GM15510 (cell line): ENCODE data around the gene C5.

Experiments
- POLR2A ChIP-seq: IDR thresholded peaks from 3 replicates; pipeline ENCODE4 v1.6.1; 2011; ENCODE audit warnings: borderline replicate concordance; ENCODE audit not compliant: insufficient read length; ENCODE audit errors: extremely low read depth

The C5 gene

DNA sequence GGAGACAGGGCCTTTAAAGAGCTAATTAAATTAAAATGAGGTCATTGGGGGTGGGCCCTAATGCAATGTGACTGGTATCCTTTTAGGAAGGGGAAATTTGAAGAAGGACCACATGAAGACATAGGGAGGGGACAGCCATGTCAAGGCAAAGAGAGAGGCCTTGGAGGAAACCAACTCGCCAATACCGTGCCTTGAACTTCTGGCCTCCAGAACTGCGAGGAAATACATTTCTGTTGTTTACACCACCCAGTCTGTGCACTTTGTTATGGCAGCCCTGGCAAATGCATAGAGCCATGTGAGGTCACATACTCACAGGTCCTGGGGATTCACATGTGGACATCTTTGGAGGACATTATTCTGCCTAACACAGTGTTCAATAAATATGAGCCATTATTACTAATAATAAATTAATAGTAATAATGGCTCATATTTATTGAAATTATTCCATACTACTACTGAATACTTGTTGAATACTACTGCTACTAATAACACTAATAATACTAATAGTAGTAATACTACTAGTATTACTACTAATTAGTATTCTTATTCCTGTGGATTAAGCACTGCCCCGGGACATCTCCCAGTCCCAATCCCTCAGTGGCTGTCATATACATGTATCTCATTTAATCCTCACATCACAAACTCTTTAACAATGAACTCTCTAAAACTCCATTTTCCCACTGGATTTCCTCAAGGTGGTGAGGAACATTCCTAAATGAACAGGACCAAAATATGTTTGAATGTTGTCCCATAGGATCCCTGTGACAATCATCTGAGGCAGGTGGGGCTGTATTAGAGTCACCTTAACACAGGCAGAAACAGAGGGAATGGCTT lies 131.9 kb downstream of the C5 start:
- no peak for TF ChIP-seq POLR2A

DNA sequence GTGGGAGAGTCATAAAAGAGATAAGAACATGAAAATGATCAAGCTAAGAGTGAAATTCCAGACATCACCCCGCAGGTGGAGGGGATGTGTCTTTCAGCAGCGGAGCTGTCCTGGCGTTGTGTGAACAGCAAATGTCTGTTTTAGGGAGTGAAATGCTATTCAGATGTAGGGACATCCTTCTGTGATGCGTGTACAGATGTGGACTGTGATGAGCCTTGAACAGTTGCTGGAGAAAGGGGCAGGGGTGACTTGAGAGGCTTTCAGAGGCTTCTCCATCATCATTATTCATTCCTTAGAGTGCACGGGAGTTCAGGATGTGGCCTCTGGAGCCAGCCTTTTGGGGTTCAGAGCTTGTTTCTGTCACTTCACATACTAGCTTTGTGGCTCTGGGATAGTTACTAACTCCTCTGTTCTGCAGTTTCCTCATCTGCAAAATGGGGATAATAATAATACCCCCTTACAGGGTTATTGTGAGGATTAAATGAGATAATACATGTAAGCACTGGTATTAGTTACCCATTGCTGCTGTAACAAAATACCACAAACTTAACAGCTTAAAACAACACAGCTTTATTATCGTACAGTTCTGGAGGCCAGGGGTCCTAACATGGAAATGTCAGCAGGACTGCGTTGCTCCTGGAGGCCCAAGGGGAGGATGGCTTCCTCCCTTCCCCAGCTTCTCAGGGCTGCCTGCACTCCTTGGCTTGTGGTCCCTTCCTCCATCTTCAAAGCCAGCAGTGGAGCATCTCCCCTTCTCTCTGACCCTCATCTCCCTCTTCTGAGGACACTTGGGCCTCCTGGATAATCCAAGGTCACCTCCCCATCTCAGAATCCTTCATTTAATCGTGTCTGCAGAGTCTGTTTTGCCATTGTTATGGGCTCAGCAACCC lies 132.8 kb downstream of the C5 start:
- TF ChIP-seq POLR2A = no peak

GRCh38 chr9:120916588-120916987 lies 133.5 kb downstream of the C5 start:
- no peak for TF ChIP-seq POLR2A

- peak; percentile 25 for TF ChIP-seq POLR2A
These were observed 134.1 kb downstream of the C5 start for GRCh38 chr9:120915854-120916470.

- no peak for TF ChIP-seq POLR2A
These were observed 135.1 kb downstream of the C5 start for GRCh38 chr9:120914953-120915352.

DNA sequence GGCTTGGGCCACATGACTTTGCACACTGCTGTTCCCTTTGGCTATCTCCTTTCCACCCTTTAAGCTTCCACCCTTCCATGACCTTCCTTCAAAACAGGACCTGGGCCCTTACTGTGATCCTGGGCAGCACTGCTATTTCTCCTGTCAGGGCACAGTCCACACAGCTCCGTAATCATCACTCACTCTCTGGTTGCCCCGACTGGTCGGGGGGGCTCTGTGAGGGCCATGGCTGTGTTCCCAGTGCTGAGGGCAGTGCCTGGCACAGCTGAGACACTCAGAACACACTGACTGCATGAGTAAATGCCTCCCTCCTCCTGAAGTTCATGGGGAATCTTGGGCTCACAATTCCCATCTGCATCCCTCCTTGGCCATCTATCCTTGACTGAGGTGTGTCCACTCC lies 135.7 kb downstream of the C5 start:
- TF ChIP-seq POLR2A = no peak

DNA sequence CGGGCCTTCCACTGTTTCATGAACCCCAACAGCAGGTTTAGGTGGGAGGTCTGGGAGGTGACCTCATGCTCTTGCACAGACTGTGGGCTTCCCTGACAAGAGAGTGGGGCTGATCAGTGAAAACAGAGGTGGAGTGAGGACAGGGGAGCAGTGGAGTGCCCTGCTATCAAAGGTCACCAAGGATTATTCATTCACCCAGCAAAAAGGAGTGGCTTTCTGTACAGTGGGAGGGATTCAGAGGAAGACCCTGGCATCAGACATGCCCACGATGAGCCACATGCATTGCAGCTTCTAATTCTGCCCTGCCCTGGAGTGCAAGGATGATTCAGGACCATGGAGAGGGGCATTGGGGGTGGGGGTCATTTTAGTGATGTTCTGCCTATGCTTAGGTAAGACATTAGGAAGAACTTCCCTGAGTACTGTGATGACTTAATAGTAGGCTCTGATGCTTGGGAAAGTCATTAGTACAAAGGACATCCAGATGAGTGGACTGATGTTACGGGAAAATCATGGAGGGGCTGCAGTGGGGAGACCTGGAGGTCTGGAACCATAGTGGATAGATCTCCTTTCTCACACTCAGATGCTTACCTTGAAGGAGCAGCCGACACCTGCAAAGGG lies 136.3 kb downstream of the C5 start:
- no peak for TF ChIP-seq POLR2A

DNA sequence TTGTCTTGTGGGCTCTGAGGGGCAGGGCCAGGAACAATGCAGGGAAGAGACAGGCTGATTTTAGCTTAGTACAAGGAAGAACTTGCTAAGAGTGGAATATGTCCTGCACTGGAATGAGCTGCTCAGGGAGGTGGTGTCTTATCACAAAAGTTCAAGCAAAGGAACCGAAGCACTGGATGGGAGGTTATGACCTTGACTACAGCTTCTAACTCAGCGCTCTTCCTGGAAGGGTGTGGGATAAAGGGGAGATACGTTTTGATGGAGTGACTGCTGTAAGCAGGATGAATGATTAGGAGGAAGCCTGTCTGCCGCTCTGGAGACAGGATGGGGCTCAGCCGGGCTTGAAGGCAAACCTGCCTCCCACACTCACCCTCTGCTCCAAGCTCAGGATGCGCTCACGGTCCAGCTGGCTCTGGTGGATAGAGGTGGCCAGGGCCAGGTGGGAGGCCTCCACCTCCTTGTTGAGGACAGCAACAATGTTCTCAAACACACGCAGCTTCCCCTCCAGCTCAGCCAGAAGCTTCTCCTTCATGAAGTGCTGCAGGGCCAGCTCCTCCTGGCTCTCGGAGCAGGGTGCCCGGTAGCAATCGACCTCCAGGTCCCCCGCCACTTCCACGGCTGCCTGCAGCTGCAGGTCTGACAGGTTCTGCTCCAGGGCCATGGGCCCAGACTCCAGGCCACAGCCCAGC lies 137.0 kb downstream of the C5 start:
- TF ChIP-seq POLR2A = no peak

- TF ChIP-seq POLR2A = no peak
These were observed 138.7 kb downstream of the C5 start for GRCh38 chr9:120911295-120911837.

- no peak for TF ChIP-seq POLR2A
These were observed 139.4 kb downstream of the C5 start for GRCh38 chr9:120910643-120911042.

GRCh38 chr9:120909904-120910303 lies 140.2 kb downstream of the C5 start:
- TF ChIP-seq POLR2A = no peak

- peak; percentile 8 for TF ChIP-seq POLR2A
These were observed 144.5 kb downstream of the C5 start for GRCh38 chr9:120905315-120906164.

DNA sequence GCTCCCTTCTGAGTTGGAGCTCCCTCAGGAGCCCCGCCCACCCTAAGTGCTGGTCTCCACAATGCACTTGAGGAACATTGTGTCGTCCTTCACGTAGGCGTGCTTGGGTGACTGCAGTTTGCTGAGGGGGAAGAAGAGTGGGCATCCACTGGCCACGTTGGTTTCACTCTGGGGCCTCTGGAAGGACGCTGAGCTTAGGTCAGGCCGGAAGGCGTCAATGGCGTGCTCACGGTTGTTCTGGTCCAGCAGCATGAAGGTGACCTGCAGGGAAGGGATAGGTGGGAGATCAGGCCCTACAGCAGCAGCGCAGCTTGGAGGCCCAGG lies 145.1 kb downstream of the C5 start:
- peak; percentile 7 for TF ChIP-seq POLR2A
